Measurements from ENCODE around the gene HTR4. TPM values are rescaled to one million over a fixed set of nuclear protein-coding genes. Genes with fewer than 3 reads are reported as not detected.

Gene HTR4
- total and polyA plus RNA-seq, 12 donors: 0.16 to 1.1 (median 0.40) TPM; not detected in 2

DNA sequence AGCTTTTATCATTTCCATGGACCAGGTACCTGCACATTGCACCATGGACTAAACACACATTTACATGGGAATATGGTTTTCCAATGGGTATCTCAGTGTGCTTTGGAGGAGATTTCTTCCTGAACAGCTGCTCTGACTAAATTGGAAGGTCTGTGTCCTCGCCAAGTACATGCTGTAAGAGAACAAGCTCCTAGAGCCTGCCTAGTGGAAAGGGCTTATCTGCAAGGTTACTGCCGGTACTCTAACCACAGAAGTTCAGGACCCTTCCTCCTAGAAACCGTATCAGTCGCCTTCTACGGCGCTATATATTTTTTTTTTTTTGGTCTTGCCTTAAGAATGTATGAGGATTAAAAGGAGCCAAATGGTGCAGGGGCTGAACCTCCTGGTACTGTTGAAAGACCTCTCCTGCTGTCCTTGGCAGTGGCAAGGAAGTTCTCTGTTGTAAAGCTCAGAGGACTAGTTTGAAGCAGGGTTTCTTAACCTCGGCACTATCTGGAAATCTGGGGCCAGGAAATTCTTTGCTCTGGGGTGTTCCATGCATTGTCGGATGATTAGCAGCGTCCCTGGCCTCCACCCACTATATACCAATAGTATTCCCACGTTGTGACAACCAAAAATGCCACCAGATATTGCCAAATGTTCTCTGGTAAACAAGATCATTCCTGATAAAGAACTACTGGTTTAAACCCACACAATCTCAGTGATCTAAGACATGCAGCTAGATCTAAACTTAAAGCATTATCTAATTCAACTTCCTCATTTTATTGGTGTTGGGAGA lies 163.1 kb downstream of the HTR4 start:
- Histone ChIP-seq H3K9me3 (no peaks in the 10 kb centered on the region), H3K27me3 (no peaks in the 10 kb centered on the region), H3K4me1 (peaks cover 0 to 19% (median 9%) of the 10 kb centered on the region in 9 donors), H3K36me3 (no peaks in the 10 kb centered on the region), H3K27ac (peak overlapping the region in 5 of 10 donors; percentile 25 to 59 (median 42)), H3K4me3 (no peak overlapping the region)
- TF ChIP-seq, protein P1, sequence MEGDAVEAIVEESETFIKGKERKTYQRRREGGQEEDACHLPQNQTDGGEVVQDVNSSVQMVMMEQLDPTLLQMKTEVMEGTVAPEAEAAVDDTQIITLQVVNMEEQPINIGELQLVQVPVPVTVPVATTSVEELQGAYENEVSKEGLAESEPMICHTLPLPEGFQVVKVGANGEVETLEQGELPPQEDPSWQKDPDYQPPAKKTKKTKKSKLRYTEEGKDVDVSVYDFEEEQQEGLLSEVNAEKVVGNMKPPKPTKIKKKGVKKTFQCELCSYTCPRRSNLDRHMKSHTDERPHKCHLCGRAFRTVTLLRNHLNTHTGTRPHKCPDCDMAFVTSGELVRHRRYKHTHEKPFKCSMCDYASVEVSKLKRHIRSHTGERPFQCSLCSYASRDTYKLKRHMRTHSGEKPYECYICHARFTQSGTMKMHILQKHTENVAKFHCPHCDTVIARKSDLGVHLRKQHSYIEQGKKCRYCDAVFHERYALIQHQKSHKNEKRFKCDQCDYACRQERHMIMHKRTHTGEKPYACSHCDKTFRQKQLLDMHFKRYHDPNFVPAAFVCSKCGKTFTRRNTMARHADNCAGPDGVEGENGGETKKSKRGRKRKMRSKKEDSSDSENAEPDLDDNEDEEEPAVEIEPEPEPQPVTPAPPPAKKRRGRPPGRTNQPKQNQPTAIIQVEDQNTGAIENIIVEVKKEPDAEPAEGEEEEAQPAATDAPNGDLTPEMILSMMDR (IDR thresholded peaks at IDR 0.05): no peak
- peak; percentile 78 to 97 (median 86) for ATAC-seq
- intact Hi-C loops (cut with DNase I): no loop called here
- 42 to 53% methylated on average over 10 of the region's 10 CpGs for WGBS, 2 donors
- DNase-seq: no peak

DNA sequence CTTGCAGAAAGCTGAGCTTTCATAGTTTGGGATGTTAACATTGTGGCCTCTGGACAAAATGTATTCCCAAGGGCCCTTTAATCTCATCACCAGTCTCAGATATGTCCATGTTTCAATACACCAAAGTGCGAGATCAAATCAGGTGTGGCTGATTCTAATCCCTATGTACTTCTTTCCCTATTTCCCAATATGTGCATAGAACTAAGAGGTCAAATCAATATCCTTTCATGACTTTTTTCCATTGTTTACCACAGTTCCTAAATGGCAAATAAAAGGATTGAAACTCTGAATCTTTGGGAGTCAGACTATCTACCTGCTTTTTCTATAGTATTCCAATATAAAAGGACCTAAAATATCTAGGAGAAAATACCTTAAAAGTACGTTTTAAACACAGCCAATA lies 165.6 kb downstream of the HTR4 start:
- no peak overlapping the region for H3K4me3 ChIP-seq
- TF ChIP-seq, protein P1 (IDR thresholded peaks at IDR 0.05): no peak
- intact Hi-C loops (cut with DNase I): no loop called here
- H3K4me1 ChIP-seq: peaks cover 0 to 19% (median 9%) of the 10 kb centered on the region in 9 donors
- ATAC-seq (no peak), DNase-seq (no peak)
- WGBS, 2 donors: 80 to 83% methylated on average over 2 of the region's 2 CpGs
- no peaks in the 10 kb centered on the region for H3K36me3 ChIP-seq
- H3K27ac ChIP-seq: no peak overlapping the region
- no peaks in the 10 kb centered on the region for H3K9me3 ChIP-seq
- peaks cover 0 to 5% (median 0%) of the 10 kb centered on the region in 7 donors for H3K27me3 ChIP-seq

DNA sequence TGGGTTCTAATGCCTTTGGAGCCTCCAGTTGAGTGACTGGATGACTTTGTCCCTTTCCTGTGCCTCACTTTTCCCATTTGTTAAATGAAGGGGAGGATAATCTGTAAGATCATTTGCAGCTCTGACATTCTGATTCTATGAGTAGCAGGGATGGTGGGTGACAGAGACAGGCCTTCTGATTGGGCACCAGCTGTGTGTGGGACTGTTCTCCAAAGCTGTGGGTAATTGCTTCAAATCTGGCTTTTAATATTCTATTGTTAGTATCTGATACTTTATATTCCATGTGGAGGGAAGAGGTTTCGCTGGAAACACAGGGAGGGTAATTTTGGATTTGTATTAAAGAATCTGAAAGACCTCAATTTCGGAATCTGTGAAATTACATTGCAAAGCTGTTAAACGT lies 167.9 kb downstream of the HTR4 start:
- TF ChIP-seq, protein P1 (IDR thresholded peaks at IDR 0.05): no peak

DNA sequence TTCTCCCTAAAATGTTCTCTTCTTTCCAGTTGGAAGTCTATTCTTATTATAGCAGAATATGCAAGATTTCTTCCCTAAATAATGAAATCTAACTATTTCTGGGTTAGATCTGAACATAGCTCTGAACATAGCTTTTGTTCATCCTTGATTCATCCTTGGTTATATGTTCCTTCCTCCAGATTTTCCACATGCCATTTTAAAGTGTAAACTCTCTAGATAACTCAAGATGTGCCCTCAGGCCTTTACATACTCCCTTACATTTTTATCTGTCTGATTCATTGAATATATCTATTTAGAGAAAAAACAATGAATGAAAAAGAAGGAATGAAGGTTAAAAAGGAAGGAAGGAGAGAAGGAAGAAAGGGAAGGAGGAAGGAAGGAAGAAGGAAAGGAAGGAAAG lies 169.7 kb downstream of the HTR4 start:
- Histone ChIP-seq H3K4me1 (peaks cover 0 to 13% (median 7%) of the 10 kb centered on the region in 9 donors), H3K27ac (no peak overlapping the region), H3K9me3 (no peaks in the 10 kb centered on the region), H3K36me3 (no peaks in the 10 kb centered on the region), H3K27me3 (peaks cover 0 to 10% (median 0%) of the 10 kb centered on the region in 7 donors), H3K4me3 (no peak overlapping the region)
- ATAC-seq (no peak), DNase-seq (no peak)
- intact Hi-C loops (cut with DNase I): no loop called here
- TF ChIP-seq, protein P1 (IDR thresholded peaks at IDR 0.05): no peak

More for the DNA sequence above, 167.9 kb downstream of the HTR4 start:
- Histone ChIP-seq H3K27me3 (peaks cover 0 to 10% (median 0%) of the 10 kb centered on the region in 7 donors), H3K27ac (no peak overlapping the region), H3K4me1 (peaks cover 0 to 26% (median 12%) of the 10 kb centered on the region in 9 donors), H3K36me3 (no peaks in the 10 kb centered on the region), H3K9me3 (no peaks in the 10 kb centered on the region), H3K4me3 (no peak overlapping the region)
- WGBS, 2 donors: 85 to 90% methylated on average over 3 of the region's 3 CpGs
- no peak for DNase-seq
- ATAC-seq: no peak
- intact Hi-C loops (cut with DNase I): no loop called here
